Ascending aorta (tissue), 2 donors: ENCODE measurements around the gene ZBTB7C. TPM values are rescaled to one million over a fixed set of nuclear protein-coding genes. Genes with fewer than 3 reads are reported as not detected.

Source experiments
- DNase-seq, 2 donors: peaks; one replicate each; pipeline ENCODE4 v3.0.0-alpha.2; 2019; ENCODE audit warnings: low spot score in 2 of 2
- H3K27ac ChIP-seq, 2 donors: fragments of 200-600 bp; sonication (generic); one replicate each; pipeline ENCODE4 v1.5.1; 2016 to 2017; ENCODE audit warnings: mild to moderate bottlenecking in 1 of 2
- H3K27me3 ChIP-seq: fragments of 200-600 bp; sonication (generic); one replicate; pipeline ENCODE4 v1.5.1; 2017
- H3K36me3 ChIP-seq, 2 donors: fragments of 200-600 bp; sonication (generic); one replicate each; pipeline ENCODE4 v1.5.1; 2016
- H3K4me1 ChIP-seq, 2 donors: fragments of 200-600 bp; sonication (generic); one replicate each; pipeline ENCODE4 v1.5.1; 2016 to 2017; ENCODE audit warnings: mild to moderate bottlenecking in 1 of 2
- H3K4me3 ChIP-seq, 2 donors: fragments of 200-600 bp; sonication (generic); one replicate each; pipeline ENCODE4 v1.5.1; 2016 to 2017; ENCODE audit warnings: mild to moderate bottlenecking in 1 of 2
- H3K9me3 ChIP-seq, 2 donors: fragments of 200-600 bp; sonication (generic); one replicate each; pipeline ENCODE4 v1.5.1; 2016
- CTCF ChIP-seq, 3 experiments: fragments of 200-600 bp in 2 of 3; fragments of 450-650 bp in 1 of 3; sonication (generic) in 2 of 3; IDR thresholded peaks; one replicate each; pipeline ENCODE4 v1.5.1; 2016 to 2019; ENCODE audit warnings: antibody characterized with exemption in 3 of 3, mild to moderate bottlenecking in 1 of 3, moderate library complexity in 1 of 3
- intact Hi-C: fragments of 100-400 bp; cut with DNase I; formaldehyde crosslinking; loops from one replicate; pipeline ENCODE4 v1.15.1; 2023
- total RNA-seq: library from RNA; depleted of rRNA; stranded (reverse); fragments of >200 nt; gene quantifications from one replicate; pipeline ENCODE4 v1.1.0, GENCODE V29; 2016

Gene ZBTB7C
- total RNA-seq, 1 donor from 2014 or later = 8.1 TPM

GRCh38 chr18:48238636-48239035 lies 170.5 kb downstream of the ZBTB7C start:
- Histone ChIP-seq H3K4me1 (no peaks in the 10 kb centered on the region), H3K27me3 (no peaks in the 10 kb centered on the region), H3K9me3 (peaks cover 0 to 8% of the 10 kb centered on the region in 2 donors), H3K27ac (no peak overlapping the region), H3K36me3 (no peaks in the 10 kb centered on the region), H3K4me3 (no peak overlapping the region)
- DNase-seq = no peak
- intact Hi-C loops = no loop called here
- no peak for TF ChIP-seq CTCF (IDR thresholded peaks at IDR 0.05)

GRCh38 chr18:48238206-48238605 lies 171.0 kb downstream of the ZBTB7C start:
- Histone ChIP-seq H3K27ac (no peak overlapping the region), H3K27me3 (no peaks in the 10 kb centered on the region), H3K4me3 (no peak overlapping the region), H3K4me1 (no peaks in the 10 kb centered on the region), H3K9me3 (peaks cover 0 to 8% of the 10 kb centered on the region in 2 donors), H3K36me3 (no peaks in the 10 kb centered on the region)
- TF ChIP-seq CTCF (IDR thresholded peaks at IDR 0.05) = no peak
- DNase-seq = no peak
- intact Hi-C loops = no loop called here

DNA sequence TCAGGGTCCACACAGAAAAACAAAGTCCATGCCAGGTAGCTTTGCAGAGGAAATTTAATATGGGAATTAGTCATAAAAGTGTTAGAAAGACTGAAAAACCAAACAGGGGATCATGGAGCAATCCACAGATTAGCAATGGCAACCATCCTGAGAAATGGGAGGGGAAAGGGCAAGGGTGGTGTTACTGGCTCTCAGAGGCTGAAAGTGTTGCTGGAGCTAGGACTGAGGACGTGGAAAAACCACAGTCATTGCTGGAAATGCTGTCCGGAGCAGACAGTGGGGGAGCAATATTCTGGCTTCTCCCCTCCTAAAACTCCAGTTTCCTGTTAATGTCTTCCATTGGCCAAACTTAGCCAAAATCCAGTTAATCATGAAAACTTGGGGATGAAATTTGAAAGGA lies 172.4 kb downstream of the ZBTB7C start:
- intact Hi-C loops = no loop called here

DNA sequence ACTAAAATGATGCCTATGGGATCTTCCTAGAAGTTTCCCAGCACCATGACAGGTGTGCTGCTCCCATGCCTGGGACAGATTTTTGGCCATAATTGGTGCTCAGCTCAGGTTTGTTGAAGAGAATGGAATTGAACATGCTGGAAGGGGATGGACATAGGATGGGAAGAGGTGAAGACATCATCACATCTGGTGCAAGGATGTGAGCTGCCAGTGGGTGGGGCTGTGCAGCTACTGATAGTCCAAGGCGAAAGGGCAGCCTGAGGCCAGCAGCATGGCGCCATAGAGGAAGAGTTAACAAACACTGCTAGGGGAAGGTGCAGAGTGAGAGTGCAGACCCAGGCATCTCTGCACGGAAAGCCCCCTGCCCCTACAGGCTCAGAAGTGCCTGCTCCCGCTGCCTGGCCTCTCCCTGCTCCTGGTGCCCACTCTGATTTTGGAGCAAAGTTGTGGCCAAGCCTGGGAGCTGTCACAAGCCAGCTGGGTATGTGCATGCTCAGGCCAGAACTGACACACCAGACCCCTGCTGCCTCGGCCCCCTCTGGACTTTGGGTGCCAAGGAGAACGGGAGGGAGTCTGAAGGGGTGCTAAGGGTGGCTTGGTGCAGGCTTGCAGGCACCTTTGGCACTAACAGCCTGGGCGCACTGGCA lies 178.6 kb downstream of the ZBTB7C start:
- Histone ChIP-seq H3K36me3 (no peaks in the 10 kb centered on the region), H3K9me3 (no peaks in the 10 kb centered on the region), H3K27me3 (no peaks in the 10 kb centered on the region), H3K4me1 (peaks cover 0 to 3% of the 10 kb centered on the region in 2 donors), H3K27ac (no peak overlapping the region), H3K4me3 (no peak overlapping the region)
- TF ChIP-seq CTCF (IDR thresholded peaks at IDR 0.05) = peak; percentile 20 to 37 (median 22)
- DNase-seq = no peak
- intact Hi-C loops = loop anchor here (2.0 kb wide), 1 partner anchor 216 kb away; no protein-coding TSS in a partner anchor

More for the DNA sequence above, 172.4 kb downstream of the ZBTB7C start:
- Histone ChIP-seq H3K9me3 (peaks cover 0 to 8% of the 10 kb centered on the region in 2 donors), H3K27ac (no peak overlapping the region), H3K27me3 (no peaks in the 10 kb centered on the region), H3K36me3 (no peaks in the 10 kb centered on the region), H3K4me3 (no peak overlapping the region), H3K4me1 (no peaks in the 10 kb centered on the region)
- no peak for DNase-seq
- TF ChIP-seq CTCF (IDR thresholded peaks at IDR 0.05) = no peak

DNA sequence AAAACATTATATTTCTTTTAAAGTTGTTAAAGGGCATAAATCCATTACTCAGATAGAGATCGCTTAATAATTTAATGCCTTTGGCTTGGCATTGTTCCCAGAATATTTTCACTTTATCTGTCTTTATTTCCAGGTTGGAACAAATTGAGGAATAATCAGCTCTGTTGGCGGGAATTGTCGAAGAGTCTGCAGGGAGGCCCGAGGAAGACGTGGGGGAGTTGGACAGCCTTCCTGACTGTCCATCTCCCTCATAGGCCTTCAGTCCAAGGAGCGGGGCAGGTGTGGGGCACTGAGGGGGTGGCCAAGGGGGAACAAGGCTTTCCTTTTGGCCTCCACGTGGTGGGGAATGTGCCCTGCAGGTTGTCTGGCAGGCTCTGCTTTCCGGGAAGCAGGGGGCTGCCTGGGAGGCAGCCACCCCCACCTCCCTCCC lies 179.6 kb downstream of the ZBTB7C start:
- intact Hi-C loops = no loop called here
- no peaks in the 10 kb centered on the region for H3K36me3 ChIP-seq
- TF ChIP-seq CTCF (IDR thresholded peaks at IDR 0.05) = no peak
- H3K27ac ChIP-seq = no peak overlapping the region
- H3K4me3 ChIP-seq = no peak overlapping the region
- DNase-seq = no peak
- no peaks in the 10 kb centered on the region for H3K27me3 ChIP-seq
- H3K4me1 ChIP-seq = peaks cover 0 to 3% of the 10 kb centered on the region in 2 donors
- H3K9me3 ChIP-seq = no peaks in the 10 kb centered on the region
